DMS153 (cell line): ENCODE data around the gene PRDX3.

Source experiments
- DNase-seq: peaks from one replicate; lab custom pipeline; 2025; lab: John Stamatoyannopoulos, UW

Gene PRDX3

DNA sequence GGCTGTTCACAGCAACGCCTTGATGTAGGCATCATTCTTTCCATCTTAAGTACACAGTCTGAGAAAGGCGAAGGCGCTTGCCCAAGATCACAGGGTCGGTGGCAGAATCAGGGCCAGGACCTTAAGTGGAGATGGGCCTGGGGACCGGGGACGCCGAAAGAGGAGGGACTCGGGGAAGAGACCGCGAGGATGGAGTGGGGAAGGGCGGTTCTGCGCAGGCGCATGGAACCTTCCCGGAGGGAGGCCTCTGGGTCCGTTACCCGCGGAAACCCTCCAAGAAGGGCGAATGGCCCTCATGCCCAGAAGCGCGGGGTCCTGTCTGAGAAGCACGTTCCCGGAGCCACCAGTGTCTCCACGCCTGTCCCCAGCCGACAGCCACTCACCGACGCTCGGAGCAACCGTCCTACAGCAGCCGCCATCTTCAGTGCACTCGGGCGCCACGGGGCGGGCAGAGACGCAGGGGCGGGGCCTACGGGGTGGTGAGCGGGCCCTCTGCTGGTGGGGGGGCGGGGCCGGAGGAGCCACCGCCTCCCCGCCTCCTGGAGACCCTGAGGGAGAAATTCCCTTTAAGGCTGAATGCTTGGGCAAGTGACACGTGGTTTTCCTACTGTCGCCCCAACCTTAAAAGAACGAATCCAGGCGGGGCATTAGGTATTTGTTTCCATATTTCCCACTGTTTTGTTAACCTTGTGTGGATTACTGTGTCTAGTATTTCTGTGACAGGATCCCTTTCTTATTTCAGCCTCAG lies at the start of gene PRDX3:
PRDX3 (minus strand) TSS at position 441 of the 748 bp plus-strand sequence; CDS start at position 419, 22 bp downstream.
- DNase-seq = peak; percentile 76

DNA sequence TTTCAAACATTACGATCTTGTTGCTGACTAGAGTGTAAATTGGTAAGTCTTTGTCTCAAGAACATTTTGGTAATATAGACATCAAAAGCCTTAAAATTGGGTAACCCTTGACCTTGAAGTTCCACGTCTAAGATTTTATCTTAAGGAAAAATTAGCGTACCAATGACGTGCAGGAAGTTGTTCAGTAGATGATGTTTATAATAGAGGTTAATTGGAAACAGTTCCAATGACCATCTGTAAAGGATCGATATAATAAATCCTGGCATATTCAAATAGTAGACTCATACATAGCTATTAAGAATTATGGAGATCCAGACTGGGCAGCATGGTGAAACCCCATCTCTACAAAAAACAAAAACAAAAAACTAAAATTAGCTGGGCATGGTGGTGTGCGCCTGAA lies 49.2 kb upstream of the PRDX3 start:
- DNase-seq = no peak

DNA sequence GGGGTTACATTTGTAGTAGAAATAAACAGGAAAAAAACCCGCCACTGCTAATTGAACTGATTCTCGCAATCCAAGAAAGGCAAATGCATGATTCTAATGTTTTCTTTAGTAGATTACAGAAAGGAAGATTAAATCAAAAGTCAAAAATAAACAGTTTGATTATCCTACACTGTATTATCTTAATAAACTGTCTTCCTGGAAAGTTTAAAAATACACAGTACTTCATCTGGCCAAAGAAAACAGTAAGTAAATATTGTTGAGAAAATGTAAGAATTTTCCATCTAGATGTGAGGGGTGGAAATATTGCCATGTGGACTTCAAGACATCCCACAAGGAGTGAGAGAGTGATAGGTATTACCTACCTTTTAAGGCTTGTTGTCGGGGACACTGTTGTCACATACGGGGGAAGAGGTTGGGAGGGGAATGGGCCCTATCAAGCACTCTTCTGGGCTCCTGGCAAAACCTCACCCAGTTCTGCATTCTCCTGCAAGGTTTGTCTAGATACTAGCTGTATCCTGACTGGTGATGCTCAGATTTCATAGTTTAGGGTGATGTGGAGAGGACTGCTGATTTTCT lies 46.6 kb upstream of the PRDX3 start:
- DNase-seq = no peak

DNA sequence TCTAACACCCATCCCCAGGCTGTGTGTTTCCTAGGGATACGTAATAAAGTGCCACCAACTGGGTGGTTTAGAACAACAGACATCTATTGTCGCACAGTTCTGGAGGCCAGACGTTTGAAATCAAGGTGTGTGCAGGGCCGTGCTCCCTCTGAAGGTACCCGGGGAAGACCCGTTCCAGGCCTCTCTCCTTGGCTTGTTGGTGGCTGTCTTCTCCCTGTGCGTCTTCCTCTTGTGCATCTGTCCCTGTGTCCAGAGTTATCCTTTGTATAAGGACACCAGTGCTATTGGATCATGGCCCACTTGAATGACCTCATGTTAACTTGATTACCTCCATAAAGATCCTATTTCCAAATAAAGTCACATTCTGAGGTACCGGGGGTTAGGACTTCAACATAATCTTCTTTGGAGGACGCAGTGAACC lies 44.4 kb upstream of the PRDX3 start:
- DNase-seq = no peak

DNA sequence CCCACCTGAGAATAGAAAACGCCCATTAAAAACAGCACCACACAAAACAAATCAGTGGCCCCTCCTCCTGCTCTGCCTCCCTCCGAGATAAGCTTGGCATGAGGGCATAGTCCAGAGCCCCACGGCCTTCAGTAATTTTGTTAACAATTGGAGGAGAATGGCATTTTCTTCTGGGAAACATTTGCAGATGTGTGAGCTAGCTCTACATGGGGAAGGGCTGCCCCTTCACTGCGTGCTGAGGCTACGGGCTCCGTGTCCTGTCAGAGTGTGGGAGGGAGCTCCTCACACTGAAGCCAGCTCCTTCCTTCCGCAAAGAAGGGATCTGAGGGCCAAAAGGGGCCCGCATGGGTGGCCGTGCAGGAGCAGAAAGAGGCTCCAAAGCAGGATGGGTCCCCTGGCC lies 43.9 kb upstream of the PRDX3 start:
- no peak for DNase-seq

DNA sequence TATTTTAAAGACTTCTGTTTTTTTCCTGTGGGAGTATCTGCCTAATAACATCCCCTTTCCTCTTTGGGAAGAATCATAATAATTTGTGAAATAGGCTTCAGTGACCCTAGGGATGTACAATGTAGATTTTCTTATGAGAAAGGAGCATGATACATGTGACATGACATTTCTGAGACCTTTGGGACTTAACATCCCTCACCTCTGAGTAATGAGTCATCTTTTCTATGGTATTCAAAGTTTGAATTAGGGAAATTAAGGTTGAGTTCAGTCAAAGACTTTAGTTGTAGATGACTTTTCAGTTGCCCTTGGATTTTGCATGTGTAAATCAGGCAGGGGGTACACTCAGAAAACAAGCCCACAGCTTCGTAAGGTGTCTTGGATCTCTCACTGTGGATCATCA lies 43.1 kb upstream of the PRDX3 start:
- DNase-seq = no peak

DNA sequence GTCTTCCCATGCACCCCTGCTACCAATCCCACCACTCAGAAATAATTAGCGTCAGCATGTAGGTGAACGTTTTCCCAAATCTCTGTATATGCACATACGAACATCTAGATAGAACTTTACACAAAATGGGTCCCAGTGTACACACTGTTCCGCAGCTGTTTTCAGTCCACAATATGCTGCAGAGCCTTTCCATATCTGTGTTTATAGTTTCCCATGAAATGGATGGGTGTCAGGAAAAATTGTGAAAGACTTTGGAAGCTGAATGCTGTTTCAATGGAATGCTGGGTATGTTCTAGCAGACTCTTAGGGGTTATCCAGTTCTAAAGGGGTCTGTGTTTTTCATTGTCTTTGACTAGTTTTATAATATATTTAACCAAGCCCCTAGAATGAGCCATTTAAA lies 42.6 kb upstream of the PRDX3 start:
- DNase-seq = no peak

DNA sequence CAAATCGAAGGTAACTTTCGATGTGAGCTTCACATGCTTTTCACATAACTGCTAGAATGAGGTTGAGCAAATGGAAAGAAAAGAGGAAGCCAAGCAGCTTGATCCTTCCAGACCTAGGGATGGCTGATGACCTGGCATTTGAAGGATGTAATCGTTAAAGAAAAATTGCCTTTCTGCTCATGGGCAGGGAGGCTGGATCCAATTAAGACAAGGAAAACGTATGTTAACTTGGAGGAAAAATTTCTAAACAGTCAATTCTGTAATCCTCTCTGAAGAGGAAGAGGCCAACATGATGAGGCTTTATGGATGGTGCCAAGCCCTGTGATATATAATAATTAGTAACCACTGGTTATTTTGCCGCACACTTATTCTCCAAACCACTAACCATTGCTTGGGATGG lies 41.3 kb upstream of the PRDX3 start:
- no peak for DNase-seq

DNA sequence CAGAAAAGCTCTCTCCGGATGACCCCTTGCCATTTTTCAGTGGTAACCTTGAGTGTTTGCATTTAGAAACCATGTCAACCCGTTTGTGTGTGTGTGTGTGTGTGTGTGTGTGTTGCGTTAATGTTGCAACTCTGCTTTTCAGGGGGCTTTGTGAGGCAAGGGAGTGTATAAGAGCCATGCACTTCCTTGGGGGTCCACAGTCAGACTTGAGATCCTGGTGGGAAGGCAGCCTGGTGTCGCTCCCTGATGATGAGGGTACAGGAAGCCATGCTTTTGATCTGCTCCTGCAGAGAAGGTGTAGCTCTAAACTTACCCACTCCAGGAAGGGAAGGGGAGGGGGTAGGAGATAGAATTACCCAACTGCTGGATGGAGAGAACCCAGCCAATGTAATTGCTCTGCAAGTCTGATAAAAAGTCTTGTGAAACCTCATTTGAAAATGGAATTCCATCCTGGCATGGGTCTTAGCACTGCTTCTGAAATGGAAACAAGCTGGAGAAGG lies 39.4 kb upstream of the PRDX3 start:
- DNase-seq = no peak

DNA sequence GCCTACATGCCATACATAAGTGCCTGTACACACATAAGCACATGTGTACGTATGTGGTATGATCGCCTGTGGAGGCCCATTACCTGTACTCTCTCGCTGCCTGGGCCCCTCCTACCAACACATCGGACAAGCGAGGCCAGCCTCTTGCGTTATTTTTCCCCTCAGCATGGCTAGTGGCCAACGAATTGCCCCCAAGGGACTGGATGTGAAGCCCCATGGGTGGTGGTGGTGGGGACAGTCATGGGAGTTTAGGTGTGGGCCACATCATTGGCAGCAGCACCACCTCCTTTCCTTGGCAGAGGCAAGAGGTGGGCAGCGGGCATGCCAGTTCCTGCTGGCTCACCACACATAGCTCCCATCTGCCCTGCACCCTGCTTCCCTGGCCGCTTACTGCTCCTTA lies 38.8 kb upstream of the PRDX3 start:
- DNase-seq = no peak

DNA sequence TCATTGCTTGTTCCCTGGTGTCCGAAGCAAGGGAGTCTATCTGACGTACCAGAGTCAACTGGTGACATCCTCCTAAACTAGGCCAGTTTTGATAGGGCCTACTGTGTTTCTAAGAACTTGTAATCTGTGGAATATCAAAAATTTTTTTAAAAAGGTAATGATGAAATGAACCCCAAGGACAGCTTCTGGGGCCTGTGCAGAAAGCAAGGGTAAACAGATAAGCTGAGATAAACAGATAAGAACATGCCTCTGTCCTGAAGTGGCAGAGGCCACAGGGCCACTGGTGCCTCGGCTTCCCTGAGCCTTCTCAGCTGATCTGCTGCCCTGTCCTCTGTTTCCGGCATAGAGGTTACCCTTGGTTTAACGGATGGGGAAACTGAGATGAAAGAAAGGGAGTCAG lies 37.5 kb upstream of the PRDX3 start:
- no peak for DNase-seq

DNA sequence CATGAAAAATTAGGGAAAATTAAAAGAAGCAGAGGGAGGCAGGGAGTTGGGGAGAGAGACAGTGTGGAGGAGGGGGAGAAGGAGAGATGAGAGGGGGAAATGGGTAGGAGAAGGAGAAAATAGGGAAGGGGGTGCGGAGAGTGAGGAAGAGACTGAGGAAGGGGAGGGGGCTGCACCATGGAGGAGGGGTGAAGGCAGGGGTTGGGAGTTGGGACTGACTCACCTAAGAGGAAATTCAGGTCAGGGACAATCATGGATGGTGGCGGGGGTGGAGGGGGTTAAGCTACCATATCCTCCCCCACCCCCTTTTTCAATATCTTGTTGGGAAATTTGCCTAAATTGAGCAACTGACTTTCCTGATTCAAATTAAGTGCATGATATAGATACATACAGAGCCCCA lies 36.8 kb upstream of the PRDX3 start:
- DNase-seq = no peak

DNA sequence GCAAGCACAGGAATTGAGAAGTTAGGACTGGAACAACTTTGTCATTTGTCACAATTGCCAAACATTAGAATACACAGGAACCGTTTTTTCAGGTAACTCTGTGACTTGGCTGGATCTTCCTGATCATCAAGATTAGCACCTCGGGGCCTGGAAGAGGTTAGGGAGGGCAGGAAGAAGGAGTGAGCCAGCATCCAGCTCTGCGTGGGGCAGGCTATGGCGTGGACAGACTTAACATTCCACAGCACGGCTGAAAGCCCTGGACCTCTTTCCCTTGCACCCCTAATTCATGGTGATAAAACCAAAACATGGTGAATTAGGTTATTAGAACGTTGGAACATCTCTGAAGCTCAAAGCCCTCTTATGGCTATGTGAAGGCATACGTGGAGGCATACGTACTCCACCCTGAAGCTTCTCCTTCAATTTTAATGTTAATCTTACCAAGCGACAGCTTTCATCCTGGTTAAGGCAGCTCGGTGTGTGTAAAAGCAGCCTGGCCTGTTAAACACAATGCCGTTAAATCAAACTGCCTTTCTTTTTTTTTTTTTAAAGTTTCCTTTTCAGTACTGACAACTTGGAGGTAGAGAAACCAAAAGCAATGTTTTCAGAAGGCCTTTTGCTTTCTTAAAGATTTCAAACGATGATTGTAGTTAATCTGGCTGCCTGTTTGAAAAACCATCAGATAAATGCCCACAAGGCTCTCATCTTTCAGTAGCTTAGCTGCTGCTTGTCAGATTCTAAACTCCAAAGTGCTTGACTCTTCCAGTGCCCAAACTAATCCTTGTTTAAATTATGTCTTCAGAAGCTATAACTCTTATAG lies 33.2 kb upstream of the PRDX3 start:
- DNase-seq = no peak

DNA sequence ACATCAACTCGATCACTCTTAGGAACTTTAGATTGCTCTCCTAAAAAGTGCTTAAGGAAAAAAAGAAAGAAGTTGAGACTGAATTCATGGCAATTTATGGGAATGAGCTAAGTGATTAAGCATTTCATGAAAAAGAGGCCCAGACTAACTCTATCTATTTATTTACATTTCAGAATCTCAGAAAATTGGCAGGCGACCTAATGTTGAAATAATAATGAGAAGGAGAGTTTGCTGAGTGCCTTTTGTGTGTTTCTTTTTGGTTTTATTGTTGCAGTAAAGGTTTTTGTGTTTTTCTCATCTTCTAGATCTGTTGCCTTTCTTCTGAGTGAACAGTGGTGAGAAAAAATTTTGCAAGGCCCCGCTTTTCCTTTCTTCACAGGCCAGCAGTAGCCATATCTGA lies 32.6 kb upstream of the PRDX3 start:
- DNase-seq = no peak

DNA sequence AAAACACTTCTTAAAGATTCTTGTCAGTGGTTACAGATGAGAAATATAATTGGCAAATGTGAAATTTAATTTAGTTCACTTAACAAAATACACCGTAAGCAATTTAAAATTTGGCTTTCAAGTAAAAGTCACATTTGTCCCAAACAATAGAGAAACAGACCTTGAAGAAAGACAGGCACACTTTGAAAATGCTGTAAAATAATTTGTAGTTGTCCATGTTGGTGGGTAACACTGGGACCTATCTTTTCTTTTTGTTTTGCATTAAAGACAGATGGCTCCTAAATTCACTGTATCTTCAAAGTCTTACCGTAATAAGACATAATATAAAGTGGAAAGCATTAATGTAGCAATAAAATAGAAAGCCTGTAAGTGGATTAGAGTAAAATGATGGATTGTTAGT lies 32.0 kb upstream of the PRDX3 start:
- DNase-seq = no peak

DNA sequence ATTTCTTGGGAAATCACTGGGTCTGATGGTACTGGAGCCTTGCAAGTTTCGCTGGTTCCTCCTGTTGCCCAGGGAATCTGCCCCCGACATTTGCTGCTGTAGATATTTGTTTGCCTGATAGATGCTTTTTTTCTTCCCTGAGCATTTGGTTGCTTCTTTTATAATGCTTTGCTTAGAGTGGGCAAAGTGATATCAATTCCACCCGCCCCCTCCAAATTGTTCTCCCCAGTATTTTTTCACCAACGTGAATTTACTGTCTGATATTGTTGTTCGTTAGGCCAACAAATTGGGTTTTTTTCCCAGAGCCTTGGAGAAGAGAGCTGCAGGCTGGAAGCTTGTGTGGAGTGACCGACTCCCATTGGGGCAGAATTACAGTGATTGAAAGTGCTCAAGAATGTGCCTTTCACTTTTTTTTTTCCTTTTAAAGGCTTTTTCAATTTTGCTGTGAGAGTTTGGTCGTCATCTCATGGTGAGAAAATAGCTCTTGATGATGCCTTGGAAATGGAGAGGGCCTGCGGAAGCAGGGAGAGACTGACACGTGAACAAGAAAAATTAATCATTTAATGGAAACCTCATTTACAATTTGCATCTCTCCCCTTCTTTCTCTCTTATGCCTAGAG lies 31.2 kb upstream of the PRDX3 start:
- no peak for DNase-seq

DNA sequence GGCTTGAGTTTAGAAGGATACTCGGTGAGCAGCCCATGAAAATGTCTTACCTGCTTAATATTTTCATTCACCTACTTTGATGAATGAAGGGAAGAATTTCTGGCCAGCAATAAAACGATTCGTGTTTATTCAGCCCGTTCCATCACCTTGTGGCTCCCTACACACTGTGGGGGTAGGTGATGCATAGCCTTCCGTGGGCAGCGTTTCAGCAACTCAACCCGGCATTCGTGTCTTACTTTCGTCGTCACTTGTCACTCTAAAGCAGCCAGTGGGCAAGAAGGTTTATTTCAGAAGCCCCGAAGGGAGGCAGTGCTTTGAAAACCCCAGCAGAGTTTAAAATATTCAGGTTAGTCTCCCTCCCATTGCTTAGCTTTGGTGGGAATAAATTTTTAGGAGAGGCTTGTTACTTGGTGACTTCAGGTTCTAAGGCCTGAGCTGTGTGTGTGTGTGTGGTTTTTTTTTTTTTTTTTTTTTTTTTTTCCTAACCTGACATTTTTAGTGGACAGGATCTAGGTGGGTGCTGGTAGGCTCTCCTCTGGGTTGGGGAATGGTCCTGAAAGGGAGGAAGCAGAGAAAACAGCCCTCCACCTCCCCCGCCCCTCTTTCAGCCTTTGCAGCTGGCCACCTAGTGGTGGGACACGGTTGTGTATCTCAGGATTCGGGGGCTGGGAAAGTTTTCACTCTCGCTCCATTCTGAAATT lies 30.6 kb upstream of the PRDX3 start:
- DNase-seq = no peak

DNA sequence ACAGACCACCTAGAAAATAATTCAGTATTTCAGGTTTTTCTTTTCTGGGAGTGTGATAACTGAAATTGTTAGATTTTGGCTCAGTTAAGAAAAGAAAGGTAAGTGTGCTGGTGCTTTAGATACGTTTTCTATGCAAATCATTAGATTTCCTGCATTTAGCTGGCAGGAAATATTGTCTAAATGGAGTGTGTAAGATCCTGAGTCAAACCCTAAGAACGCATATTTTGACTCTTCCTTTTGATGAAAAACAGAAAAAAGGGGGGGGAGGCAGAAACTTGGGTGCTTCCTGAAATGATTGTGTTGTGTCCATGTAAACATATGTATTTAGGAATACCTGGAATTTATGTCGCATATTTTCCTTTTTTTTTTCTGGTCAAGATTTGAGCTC lies 29.9 kb upstream of the PRDX3 start:
- no peak for DNase-seq

DNA sequence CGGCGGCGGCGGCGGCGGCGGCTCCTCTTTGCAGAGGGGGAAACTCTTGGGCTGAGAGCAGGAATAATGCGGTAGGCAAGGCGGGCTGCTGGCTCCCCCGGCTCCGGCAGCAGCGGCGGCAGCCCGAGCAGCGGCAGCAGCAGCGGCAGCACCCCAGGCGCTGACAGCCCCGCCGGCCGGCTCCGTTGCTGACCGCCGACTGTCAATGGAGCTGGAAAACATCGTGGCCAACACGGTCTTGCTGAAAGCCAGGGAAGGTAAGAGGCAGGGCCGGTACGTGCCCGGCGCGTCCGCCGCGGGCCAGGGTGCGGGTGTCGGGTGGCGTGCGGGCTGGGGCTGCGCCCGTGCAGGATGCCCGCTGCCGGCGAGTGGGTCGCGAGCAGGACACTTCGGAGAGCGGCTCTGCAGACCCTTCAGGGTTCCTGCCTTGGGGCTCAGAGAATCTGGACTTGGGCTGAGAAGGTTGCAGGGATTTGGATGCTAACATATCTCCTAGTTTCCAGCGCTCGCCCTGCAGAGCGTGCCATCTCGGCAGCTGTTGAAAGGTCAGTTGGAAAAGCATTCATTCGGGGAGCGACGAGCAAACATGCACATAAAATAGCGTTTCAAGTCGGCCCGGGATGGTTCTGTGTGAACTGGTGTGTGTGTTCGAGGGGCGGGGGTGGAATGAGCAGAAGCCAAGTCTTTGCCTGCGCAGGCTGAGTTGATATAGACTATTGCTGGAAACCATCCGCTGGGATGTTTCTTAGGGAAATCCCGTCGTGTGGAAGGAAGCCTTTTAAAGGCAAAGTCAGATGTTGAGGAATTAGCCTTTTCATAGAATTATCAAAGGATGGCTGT lies 29.3 kb upstream of the PRDX3 start:
- no peak for DNase-seq

DNA sequence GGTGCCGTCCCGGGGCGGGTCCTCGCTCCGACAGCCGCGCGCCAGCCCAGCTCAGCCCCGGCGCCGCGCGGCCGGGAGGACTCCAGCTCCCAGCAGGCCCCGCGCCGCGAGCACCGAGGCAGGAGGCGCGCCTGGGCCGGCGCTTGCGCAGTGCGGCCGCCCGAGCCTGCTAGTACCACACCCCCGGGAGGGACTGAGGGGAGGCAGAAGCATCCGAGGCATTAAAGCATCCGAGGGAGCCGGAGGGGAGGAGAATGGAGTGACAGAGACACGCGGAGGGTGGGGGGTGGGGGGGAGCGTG lies 28.7 kb upstream of the PRDX3 start, which contains the start of gene GRK5:
GRK5 (plus strand) TSS at position 206 of the 301 bp plus-strand sequence. CDS start 347 bp downstream, outside the sequence.
- peak; percentile 85 for DNase-seq
